Ishikawa (cell line): Measurements from ENCODE around the gene FNDC11.

ENCODE experiments used
- CEBPB ChIP-seq: IDR thresholded peaks from 2 replicates; pipeline ENCODE4 v1.6.1; 2012
- CREB1 ChIP-seq: IDR thresholded peaks from 2 replicates; pipeline ENCODE4 v1.6.1; 2012; ENCODE audit warnings: low read depth
- EGR1 ChIP-seq: IDR thresholded peaks from 2 replicates; pipeline ENCODE4 v1.6.1; 2012
- EP300 ChIP-seq: IDR thresholded peaks from 2 replicates; pipeline ENCODE4 v1.6.1; 2012; ENCODE audit warnings: borderline replicate concordance
- FOXM1 ChIP-seq: IDR thresholded peaks from 2 replicates; pipeline ENCODE4 v1.6.1; 2012; ENCODE audit warnings: low read depth, borderline replicate concordance
- MAX ChIP-seq: IDR thresholded peaks from 2 replicates; pipeline ENCODE4 v1.6.1; 2012
- NFIC ChIP-seq: IDR thresholded peaks from 2 replicates; pipeline ENCODE4 v1.6.1; 2012
- RAD21 ChIP-seq: IDR thresholded peaks from 2 replicates; pipeline ENCODE4 v1.6.1; 2012; ENCODE audit warnings: low read depth
- REST ChIP-seq: IDR thresholded peaks from 2 replicates; pipeline ENCODE4 v1.6.1; 2012; ENCODE audit warnings: low read depth, mild to moderate bottlenecking
- TAF1 ChIP-seq: IDR thresholded peaks from 2 replicates; pipeline ENCODE4 v1.6.1; 2012; ENCODE audit warnings: low read depth, mild to moderate bottlenecking
- TCF12 ChIP-seq: IDR thresholded peaks from 2 replicates; pipeline ENCODE4 v1.6.1; 2012; ENCODE audit warnings: low read depth
- TEAD4 ChIP-seq: IDR thresholded peaks from 2 replicates; pipeline ENCODE4 v1.6.1; 2012
- YY1 ChIP-seq: IDR thresholded peaks from 2 replicates; pipeline ENCODE4 v1.6.1; 2012; ENCODE audit warnings: low read depth
- ZBTB7A ChIP-seq: IDR thresholded peaks from 2 replicates; pipeline ENCODE4 v1.6.1; 2012; ENCODE audit warnings: low read depth
- TF ChIP-seq, protein P1 (sequence below): IDR thresholded peaks from 2 replicates; pipeline ENCODE4 v1.6.1; 2012

FNDC11 gene

DNA sequence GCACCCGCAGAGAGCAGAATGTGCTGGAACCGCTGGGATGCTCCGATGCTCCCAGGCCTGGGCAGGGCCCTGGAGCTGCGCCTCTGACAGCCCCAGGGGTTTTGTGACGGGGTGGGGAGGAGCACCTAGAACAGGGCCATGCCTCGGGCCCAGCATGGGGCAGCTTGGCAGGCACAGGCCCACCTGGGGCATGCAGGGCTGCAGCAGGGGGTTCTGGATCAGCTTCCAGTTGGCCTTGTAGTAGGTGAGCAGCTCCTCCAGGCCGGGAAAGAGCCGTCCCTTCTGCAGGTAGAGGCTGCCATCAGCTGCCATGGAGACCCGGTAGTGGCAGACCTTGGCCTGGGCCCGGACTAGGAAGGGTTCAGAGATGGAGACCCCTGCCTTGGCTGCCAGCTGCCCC is 10.8 kb upstream of the FNDC11 start:
- TF ChIP-seq REST (no peak), EGR1 (no peak), TEAD4 (0 out of 2 replicates have a peak, but pooled peaks have one; percentile 46), CEBPB (no peak), TCF12 (peak; percentile 76), FOXM1 (no peak), NFIC (peak; percentile 86), MAX (peak; percentile 31; the same call in 1 of the 2 replicates), EP300 (peak; percentile 75; the same call in 1 of the 2 replicates)

- no peak for TF ChIP-seq MAX
- TF ChIP-seq CREB1 = no peak
- no peak for TF ChIP-seq NFIC
- no peak for TF ChIP-seq TAF1
- TF ChIP-seq RAD21 = no peak
- no peak for TF ChIP-seq EGR1
- no peak for TF ChIP-seq YY1
- no peak for TF ChIP-seq EP300
- TF ChIP-seq ZBTB7A = no peak
- TF ChIP-seq, protein P1, sequence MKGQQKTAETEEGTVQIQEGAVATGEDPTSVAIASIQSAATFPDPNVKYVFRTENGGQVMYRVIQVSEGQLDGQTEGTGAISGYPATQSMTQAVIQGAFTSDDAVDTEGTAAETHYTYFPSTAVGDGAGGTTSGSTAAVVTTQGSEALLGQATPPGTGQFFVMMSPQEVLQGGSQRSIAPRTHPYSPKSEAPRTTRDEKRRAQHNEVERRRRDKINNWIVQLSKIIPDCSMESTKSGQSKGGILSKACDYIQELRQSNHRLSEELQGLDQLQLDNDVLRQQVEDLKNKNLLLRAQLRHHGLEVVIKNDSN = no peak
Observed at GRCh38 chr20:63543733-63544132, 10.2 kb upstream of the FNDC11 start.

DNA sequence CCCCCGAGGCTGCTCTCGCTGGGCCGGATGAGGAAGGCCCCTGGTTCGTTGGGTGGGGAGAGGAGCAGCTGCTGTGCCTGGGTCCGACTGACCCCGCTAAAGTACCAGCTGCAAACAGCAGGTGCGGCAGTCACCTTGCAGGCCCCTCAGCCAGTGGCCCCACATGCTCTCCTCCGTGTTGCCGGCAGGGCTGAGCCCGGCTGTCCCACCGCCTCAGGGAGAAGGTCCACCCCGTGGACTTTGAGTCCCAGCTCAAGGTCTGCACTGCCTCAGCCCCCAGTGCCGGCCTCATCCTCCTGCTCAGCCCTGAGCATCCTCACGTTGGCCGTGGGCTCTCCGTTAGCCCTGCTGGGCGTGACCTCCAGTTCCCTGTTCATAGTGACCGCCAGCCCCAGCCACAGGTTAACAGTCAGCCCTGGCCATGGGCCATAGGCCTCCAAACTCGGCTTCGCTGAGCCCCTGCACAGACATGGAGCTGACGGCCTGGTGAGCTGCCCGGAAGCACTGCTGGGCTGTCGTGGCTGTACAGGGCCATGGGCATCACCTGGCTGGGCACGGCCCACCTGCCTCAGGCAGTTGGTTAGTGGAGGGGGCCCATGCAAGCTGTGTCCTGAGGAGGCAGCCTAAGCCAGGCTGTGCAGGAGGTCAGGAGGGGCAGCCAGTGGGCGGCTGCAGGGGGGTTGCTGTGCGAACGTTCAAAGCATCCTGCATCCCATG is 9.6 kb upstream of the FNDC11 start:
- TF ChIP-seq, protein P1 = no peak
- no peak for TF ChIP-seq YY1
- TF ChIP-seq NFIC = no peak
- TF ChIP-seq TAF1 = no peak
- TF ChIP-seq REST = no peak
- no peak for TF ChIP-seq MAX
- no peak for TF ChIP-seq FOXM1
- no peak for TF ChIP-seq CEBPB
- TF ChIP-seq RAD21 = no peak
- no peak for TF ChIP-seq TEAD4

- TF ChIP-seq CREB1 (no peak), REST (no peak), MAX (no peak), TCF12 (peak; percentile 89), YY1 (no peak), FOXM1 (0 out of 2 replicates have a peak, but pooled peaks have one; percentile 20), EGR1 (no peak), ZBTB7A (peak; percentile 85), EP300 (peak; percentile 83), CEBPB (no peak), RAD21 (no peak), NFIC (no peak; the same call in 1 of the 2 replicates), TEAD4 (peak; percentile 71), TAF1 (no peak)
- TF ChIP-seq, protein P1 = no peak
Observed at GRCh38 chr20:63544958-63545516, 8.9 kb upstream of the FNDC11 start.
